ENCODE data around the gene GPX6. TPM values are rescaled to one million over a fixed set of nuclear protein-coding genes. Genes with fewer than 3 reads are reported as not detected.

GPX6 gene, protein sequence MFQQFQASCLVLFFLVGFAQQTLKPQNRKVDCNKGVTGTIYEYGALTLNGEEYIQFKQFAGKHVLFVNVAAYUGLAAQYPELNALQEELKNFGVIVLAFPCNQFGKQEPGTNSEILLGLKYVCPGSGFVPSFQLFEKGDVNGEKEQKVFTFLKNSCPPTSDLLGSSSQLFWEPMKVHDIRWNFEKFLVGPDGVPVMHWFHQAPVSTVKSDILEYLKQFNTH
- total RNA-seq (2021), result not detected in 2 replicates
- long read RNA-seq, result 0 reads

GRCh38 chr6:28515676-28516075, at the start of gene GPX6:
Gene GPX6 (minus strand): TSS chr6:28515793. CDS start chr6:28515743, 50 bp downstream.
- no peak within 1 kb of the TSS for H3K18ac ChIP-seq (ENCODE audit: insufficient read length, low read depth, low read length)
- H3K4ac ChIP-seq (ENCODE audit: low read depth, low read length), result no peak within 1 kb of the TSS
- no peaks in the 10 kb centered on the region for H3K79me2 ChIP-seq (ENCODE audit: insufficient read depth, low read length)
- H3K4me1 ChIP-seq (ENCODE audit: insufficient read depth, low read length), result no peaks in the 10 kb centered on the region
- H4K8ac ChIP-seq (replicated peaks; ENCODE audit: insufficient read length, low read depth, low read length), result no peak within 1 kb of the TSS
- no peak within 1 kb of the TSS for H2AK5ac ChIP-seq (ENCODE audit: insufficient read length, low read length)
- no peak within 1 kb of the TSS for H2BK120ac ChIP-seq (ENCODE audit: low read depth, low read length, poor library complexity, severe bottlenecking)
- H2BK20ac ChIP-seq (ENCODE audit: low read depth, low read length, poor library complexity, severe bottlenecking), result no peak within 1 kb of the TSS
- H3K4me2 ChIP-seq (ENCODE audit: insufficient read depth, insufficient read length, low read length), result no peak within 1 kb of the TSS
- H3K79me1 ChIP-seq (ENCODE audit: insufficient read depth, low read depth, low read length, poor library complexity, severe bottlenecking), result no peaks in the 10 kb centered on the region
- H3K27ac ChIP-seq (ENCODE audit: insufficient read length, low read depth, low read length), result no peak within 1 kb of the TSS
- no peak within 1 kb of the TSS for H4K91ac ChIP-seq (ENCODE audit: insufficient read length, low read depth, low read length)
- no peaks in the 10 kb centered on the region for H3K27me3 ChIP-seq (ENCODE audit: insufficient read depth, low read length)
- Mint-ChIP-seq H3K4me1 (peaks cover 7 to 14% of the 10 kb centered on the region in 2 experiments; a peak in 3 of 4 replicates), H3K9me3 (0 out of 5 replicates have a peak, but pooled peaks cover 0 to 3% of the 10 kb centered on the region in 2 experiments), H3K27ac (no peak within 1 kb of the TSS), H3K27me3 (ENCODE audit: low read depth) (peaks cover 20% of the 10 kb centered on the region), H3K4me3 (no peak within 1 kb of the TSS), H3K36me3 (ENCODE audit: insufficient read depth in 1 of 3, low read depth in 3 of 3) (no peaks in the 10 kb centered on the region)
- WGBS (ENCODE audit: extremely low coverage, insufficient read length, low lambda C conversion rate), result no CpG with 5 or more reads among the region's 4 CpGs
- no peak for DNase-seq
- no peak within 1 kb of the TSS for H2BK5ac ChIP-seq (ENCODE audit: insufficient read length, low read length)
- TF ChIP-seq CTCF (conservative IDR thresholded peaks at IDR 0.05), result no peak
- H3K9me3 ChIP-seq (ENCODE audit: control insufficient read depth, low read depth, low read length), result no peaks in the 10 kb centered on the region
- H3K14ac ChIP-seq (ENCODE audit: insufficient read depth, low read length), result no peak within 1 kb of the TSS
- H2BK12ac ChIP-seq (ENCODE audit: insufficient read length, low read depth, low read length), result no peak within 1 kb of the TSS
- no peak within 1 kb of the TSS for H3T11ph ChIP-seq (ENCODE audit: low read length)
- H2AFZ ChIP-seq (ENCODE audit: low read length), result no peak within 1 kb of the TSS
- H3K56ac ChIP-seq (ENCODE audit: insufficient read length, low read depth, low read length), result no peak within 1 kb of the TSS
- H3K9ac ChIP-seq (ENCODE audit: extremely low read depth, insufficient read length, low read length), result no peak within 1 kb of the TSS
- no peak within 1 kb of the TSS for H3K23ac ChIP-seq (ENCODE audit: insufficient read length, low read depth, low read length)
- no peaks in the 10 kb centered on the region for H4K20me1 ChIP-seq (ENCODE audit: control insufficient read depth, insufficient read depth, insufficient read length)
- no peaks in the 10 kb centered on the region for H3K23me2 ChIP-seq (ENCODE audit: insufficient read length, low read depth, low read length, poor library complexity, severe bottlenecking)
- H2BK15ac ChIP-seq (ENCODE audit: low read depth, low read length), result no peak within 1 kb of the TSS
- no peak within 1 kb of the TSS for H4K5ac ChIP-seq (ENCODE audit: insufficient read length, low read depth, low read length)

Measured in H9 (cell line).